ENCODE measurements around the gene RHPN2. TPM values are rescaled to one million over a fixed set of nuclear protein-coding genes. Genes with fewer than 3 reads are reported as not detected.

Gene RHPN2
- total and polyA plus RNA-seq, 2 of the 13 experiments (the other 11 are each of a cell fraction or from before 2014, with no cell fraction given): 20.3 to 48.0 TPM

GRCh38 chr19:32971715-32972540, 92.8 kb downstream of the RHPN2 start, which contains the start of the genes CEP89 and FAAP24 (continued):
- no peak for TF ChIP-seq ZNF232 (CRISPR knock-in tag; IDR thresholded peaks at IDR 0.05; ENCODE audit: borderline replicate concordance)
- TF ChIP-seq ATF3 (CRISPR knock-in tag; IDR thresholded peaks at IDR 0.05): no peak
- peak; percentile 73 for TF ChIP-seq DRAP1 (CRISPR knock-in tag; IDR thresholded peaks at IDR 0.05)
- peak; percentile 92; the same call in 1 of the 2 replicates for TF ChIP-seq ATF7-NPFF (CRISPR knock-in tag; IDR thresholded peaks at IDR 0.05; ENCODE audit: low read depth)
- TF ChIP-seq TSC22D2 (CRISPR knock-in tag; IDR thresholded peaks at IDR 0.05; ENCODE audit: borderline replicate concordance): peak; percentile 85; the same call in 1 of the 2 replicates
- no peak for TF ChIP-seq POLR2AphosphoS2 (IDR thresholded peaks at IDR 0.05; ENCODE audit: low read depth, low read length)
- no peak for TF ChIP-seq FOSL1 (CRISPR knock-in tag; IDR thresholded peaks at IDR 0.05; ENCODE audit: borderline replicate concordance)
- no peak; the same call in 1 of the 2 replicates for TF ChIP-seq JUNB (CRISPR knock-in tag; IDR thresholded peaks at IDR 0.05; ENCODE audit: borderline replicate concordance)
- no peak for TF ChIP-seq SP140L (CRISPR knock-in tag; IDR thresholded peaks at IDR 0.05; ENCODE audit: borderline replicate concordance)
- TF ChIP-seq ZNF280B (CRISPR knock-in tag; IDR thresholded peaks at IDR 0.05; ENCODE audit: borderline replicate concordance): no peak
- no peak for TF ChIP-seq FUBP1 (CRISPR knock-in tag; IDR thresholded peaks at IDR 0.05; ENCODE audit: borderline replicate concordance)
- TF ChIP-seq MAF1 (CRISPR knock-in tag; IDR thresholded peaks at IDR 0.05; ENCODE audit: borderline replicate concordance): no peak
- no peak for TF ChIP-seq ZSCAN29 (CRISPR knock-in tag; conservative IDR thresholded peaks at IDR 0.05)
- no peak for TF ChIP-seq ZNF577 (CRISPR knock-in tag; IDR thresholded peaks at IDR 0.05; ENCODE audit: borderline replicate concordance, low read depth)
- peak; percentile 74; the same call in 1 of the 2 replicates for TF ChIP-seq REXO4 (CRISPR knock-in tag; IDR thresholded peaks at IDR 0.05; ENCODE audit: borderline replicate concordance)
- 0 out of 2 replicates have a peak, but pooled peaks have one; percentile 29 for TF ChIP-seq ZNF567 (CRISPR knock-in tag; IDR thresholded peaks at IDR 0.05; ENCODE audit: borderline replicate concordance)
- peak; percentile 100 for TF ChIP-seq SAP130 (CRISPR knock-in tag; IDR thresholded peaks at IDR 0.05; ENCODE audit: low read depth)
- TF ChIP-seq STAT6 (CRISPR knock-in tag; IDR thresholded peaks at IDR 0.05; ENCODE audit: borderline replicate concordance): no peak
- TF ChIP-seq TBP (CRISPR knock-in tag; IDR thresholded peaks at IDR 0.05): no peak
- no peak for TF ChIP-seq U2AF1 (optimal IDR thresholded peaks at IDR 0.05; ENCODE audit: low read depth, low read length)
- 0 out of 2 replicates have a peak, but pooled peaks have one; percentile 25 for TF ChIP-seq ZNF772 (CRISPR knock-in tag; IDR thresholded peaks at IDR 0.05)
- TF ChIP-seq ZNF709 (CRISPR knock-in tag; IDR thresholded peaks at IDR 0.05): no peak

All from HepG2 (cell line).